GM18909 (cell line): ENCODE results near the gene SPATA46.

Experiments used
- ATAC-seq: cut with Tn5 transposase; IDR thresholded peaks from one replicate; pipeline ENCODE4 v1.9.1; 2021; ENCODE audit warnings: mild to moderate bottlenecking; ENCODE audit not compliant: unreplicated experiment, poor library complexity

The SPATA46 gene

GRCh38 chr1:162391790-162392563 is 15.3 kb upstream of the SPATA46 start:
- no peak for ATAC-seq

- ATAC-seq, result no peak
These were observed 13.9 kb upstream of the SPATA46 start for GRCh38 chr1:162390396-162391185.

- peak; percentile 17 for ATAC-seq
These were observed 13.3 kb upstream of the SPATA46 start for GRCh38 chr1:162389971-162390370.

GRCh38 chr1:162389021-162389818 is 12.6 kb upstream of the SPATA46 start:
- ATAC-seq, result peak; percentile 57

- no peak for ATAC-seq
These were observed 12.0 kb upstream of the SPATA46 start for GRCh38 chr1:162388615-162389014.

- ATAC-seq, result no peak
These were observed 11.5 kb upstream of the SPATA46 start for GRCh38 chr1:162388083-162388594.

GRCh38 chr1:162387226-162388082 is 10.8 kb upstream of the SPATA46 start:
- ATAC-seq, result no peak

DNA sequence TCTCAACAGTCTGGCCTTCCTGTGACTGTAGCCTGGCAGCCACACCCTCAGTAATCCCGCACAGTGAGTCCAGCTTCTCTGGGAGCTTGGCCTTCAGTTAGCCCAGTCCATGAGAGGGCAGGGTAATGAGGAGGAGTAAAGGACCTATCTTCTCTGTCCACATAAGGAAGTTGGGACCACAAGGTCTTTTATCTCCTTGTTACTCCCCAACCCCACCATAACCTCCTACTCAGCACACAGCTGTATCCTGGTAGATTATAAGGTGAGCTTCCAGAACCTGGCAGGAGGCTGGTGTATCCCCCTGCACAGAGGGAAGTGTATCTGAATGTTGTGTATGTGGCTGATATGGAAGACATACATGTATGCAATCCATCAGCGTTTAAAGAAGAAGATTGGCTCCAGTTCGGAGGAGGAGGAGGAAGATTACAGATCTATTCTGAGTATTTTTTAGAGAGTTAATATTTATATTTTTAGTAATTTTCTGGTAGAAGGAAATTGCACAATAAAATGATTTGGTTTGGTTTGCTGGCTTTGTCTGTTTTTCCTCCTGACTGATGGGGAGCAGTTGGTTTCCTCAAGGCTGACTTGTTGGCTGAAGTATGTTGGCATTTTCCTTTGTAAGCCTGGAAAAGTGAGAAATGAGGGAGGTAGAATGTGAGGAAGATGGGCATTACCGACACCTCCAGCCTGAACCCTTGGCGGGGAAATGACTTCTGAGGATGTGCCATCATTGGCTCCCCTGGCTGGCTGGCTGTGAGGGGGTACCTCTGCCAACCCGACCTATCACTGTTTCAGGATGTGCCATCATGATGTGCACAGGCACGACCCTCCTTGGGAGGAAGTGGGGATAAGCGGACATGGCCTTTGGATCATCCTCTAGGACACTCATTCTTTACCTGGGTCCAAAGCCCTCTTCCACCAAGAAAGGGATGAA is 9.9 kb upstream of the SPATA46 start:
- ATAC-seq, result no peak

DNA sequence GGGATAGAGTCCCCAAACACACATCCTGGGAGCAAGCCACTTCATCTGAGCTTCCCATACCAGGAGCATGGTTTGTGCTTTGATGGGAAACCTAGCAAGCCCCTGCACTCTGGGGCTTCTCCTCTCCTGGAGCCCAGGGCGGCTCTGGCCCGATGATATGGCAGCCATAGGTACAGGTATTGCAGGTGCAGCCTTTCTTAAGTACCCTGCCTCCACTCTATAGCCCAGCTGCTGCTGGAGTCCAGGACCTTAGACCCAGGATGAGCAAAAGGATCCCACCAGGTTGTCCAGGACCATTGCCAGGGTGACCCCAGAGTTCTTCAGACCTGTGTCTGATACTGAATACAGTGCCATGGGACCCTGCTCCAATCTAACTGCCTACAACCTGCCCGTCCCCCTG is 9.0 kb upstream of the SPATA46 start:
- ATAC-seq, result no peak

GRCh38 chr1:162385280-162385623 is 8.6 kb upstream of the SPATA46 start:
- ATAC-seq, result no peak

DNA sequence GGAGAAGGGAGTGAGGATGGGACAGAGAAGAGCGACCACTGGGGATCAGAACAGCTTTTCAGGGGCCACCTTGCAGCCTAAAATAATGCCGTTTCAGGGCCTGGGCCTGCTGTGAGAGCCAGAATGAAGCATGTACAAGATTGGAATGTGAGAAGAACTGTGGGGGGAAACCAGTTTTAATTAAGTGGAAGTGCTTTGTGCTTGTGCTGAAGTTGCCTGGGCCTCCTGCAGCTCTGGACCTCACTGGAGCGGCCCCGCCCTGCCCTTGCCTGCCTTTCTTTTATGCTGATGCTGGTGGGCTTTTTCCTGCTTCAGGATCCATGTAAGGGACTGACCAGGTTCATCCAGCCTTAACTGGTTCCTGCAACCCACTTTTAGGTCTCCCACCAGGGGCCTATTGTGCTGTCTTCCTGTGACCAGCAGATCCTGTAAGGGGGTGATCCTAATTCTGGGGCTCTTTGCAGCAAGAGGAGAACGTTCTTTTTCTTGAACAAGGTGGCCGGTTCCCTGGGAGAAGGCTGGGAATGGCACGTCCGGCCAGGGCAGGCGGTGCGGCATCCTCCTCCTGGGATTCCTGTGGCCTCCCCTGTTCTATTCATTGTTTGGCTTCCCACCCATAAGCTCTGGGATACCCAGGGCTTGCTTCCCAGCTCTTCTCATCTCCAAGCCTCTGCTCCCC is 8.1 kb upstream of the SPATA46 start:
- ATAC-seq, result no peak

GRCh38 chr1:162384116-162384515 is 7.5 kb upstream of the SPATA46 start:
- no peak for ATAC-seq

DNA sequence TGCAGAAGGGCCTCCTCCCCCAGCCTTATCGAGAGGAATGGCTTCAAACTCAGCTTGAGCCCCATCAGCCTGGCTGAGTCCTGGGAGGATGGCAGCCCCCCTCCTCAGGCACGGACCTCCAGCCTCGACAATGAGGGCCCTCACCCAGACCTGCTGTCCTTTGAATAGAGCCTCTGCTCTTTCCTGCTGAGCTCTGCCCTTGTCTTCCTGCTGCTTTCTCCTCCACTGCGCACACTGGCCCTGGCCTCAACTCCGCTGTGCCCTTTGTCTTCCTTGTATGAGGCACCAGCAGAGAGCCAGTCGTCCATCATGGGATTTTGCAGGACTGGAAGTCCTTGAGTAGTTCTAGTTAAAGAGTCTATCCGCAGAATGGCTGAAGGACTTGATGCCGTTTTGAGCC is 6.9 kb upstream of the SPATA46 start:
- no peak for ATAC-seq

DNA sequence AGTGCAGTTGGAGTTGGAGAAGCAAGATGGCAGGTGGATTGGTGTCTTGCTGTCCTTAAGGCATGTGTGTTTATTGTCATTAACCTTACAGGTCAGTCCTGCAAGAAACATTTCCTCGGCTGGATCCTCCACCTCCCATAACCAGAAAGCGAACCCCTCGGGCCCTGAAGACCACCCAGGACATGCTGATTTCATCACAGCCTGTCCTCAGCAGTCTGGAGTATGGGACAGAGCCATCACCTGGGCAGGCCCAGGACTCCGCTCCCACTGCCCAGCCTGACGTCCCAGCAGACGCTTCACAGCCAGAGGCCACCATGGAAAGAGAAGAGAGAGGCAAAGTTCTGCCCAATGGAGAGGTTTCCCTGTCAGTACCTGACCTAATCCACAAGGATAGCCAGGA is 6.4 kb upstream of the SPATA46 start:
- ATAC-seq, result no peak

- no peak for ATAC-seq
These were observed 5.5 kb upstream of the SPATA46 start for GRCh38 chr1:162381941-162382750.

- ATAC-seq, result no peak
These were observed 4.7 kb upstream of the SPATA46 start, which contains the start of gene C1orf226 for GRCh38 chr1:162381383-162381782. Gene C1orf226, plus strand, starts transcription at chr1:162381728. Its CDS starts 174 bp downstream, at chr1:162381902.
